ENCODE results near the gene CDK5RAP2.

The CDK5RAP2 gene

DNA sequence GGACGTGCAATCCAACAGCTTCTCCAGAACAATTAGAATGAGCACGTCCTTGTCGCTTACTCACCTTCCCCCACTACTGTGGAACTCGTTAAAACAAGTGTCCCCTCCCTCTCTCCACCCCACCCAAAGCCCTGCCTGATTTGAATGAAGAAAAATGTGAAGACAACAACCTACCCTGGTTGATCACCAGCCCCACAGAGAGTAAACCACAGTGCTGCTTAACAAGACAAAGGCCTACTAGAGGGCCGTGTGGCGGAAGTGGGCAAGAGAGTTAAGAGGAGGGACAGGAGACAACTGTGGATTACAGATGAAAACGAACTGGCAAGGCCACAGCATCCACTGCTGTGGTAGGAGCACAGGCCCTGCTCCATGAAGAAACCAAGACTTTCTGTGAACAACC is 51.1 kb downstream of the CDK5RAP2 start:
- H3K4me3 ChIP-seq (ENCODE audit: low read depth, low read length): no peak overlapping the region
- TF ChIP-seq CTCF (IDR thresholded peaks at IDR 0.05; ENCODE audit: borderline replicate concordance, insufficient read depth, low read depth, low read length): no peak

- no peak overlapping the region for H3K4me3 ChIP-seq (ENCODE audit: low read depth, low read length)
- TF ChIP-seq CTCF (IDR thresholded peaks at IDR 0.05; ENCODE audit: borderline replicate concordance, insufficient read depth, low read depth, low read length): no peak
Observed at GRCh38 chr9:120528327-120528726, 51.6 kb downstream of the CDK5RAP2 start.

GRCh38 chr9:120526534-120526933 is 53.4 kb downstream of the CDK5RAP2 start:
- no peak for TF ChIP-seq CTCF (IDR thresholded peaks at IDR 0.05; ENCODE audit: borderline replicate concordance, insufficient read depth, low read depth, low read length)
- no peak overlapping the region for H3K4me3 ChIP-seq (ENCODE audit: low read depth, low read length)

GRCh38 chr9:120524863-120525262 is 55.1 kb downstream of the CDK5RAP2 start:
- TF ChIP-seq CTCF (IDR thresholded peaks at IDR 0.05; ENCODE audit: borderline replicate concordance, insufficient read depth, low read depth, low read length): no peak
- H3K4me3 ChIP-seq (ENCODE audit: low read depth, low read length): no peak overlapping the region

DNA sequence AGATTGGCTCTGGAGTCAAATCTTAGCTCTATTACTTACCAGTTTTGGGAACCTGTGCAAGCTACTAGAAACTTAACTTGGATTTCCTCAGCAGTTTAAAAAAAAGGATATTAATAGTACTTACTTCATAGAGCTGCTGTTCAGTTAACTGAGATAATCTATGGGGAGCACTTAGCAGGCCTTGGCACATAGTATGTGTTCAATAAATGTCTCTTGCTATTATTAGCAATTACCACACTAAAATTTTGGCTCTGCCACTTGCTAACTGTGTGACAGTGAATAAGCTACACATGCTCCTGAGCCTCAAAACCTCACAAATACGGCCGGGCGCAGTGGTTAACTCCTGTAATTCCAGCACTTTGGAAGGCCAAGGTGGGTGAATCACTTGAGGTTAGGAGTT is 55.9 kb downstream of the CDK5RAP2 start:
- TF ChIP-seq CTCF (IDR thresholded peaks at IDR 0.05; ENCODE audit: borderline replicate concordance, insufficient read depth, low read depth, low read length): no peak

GRCh38 chr9:120522558-120522957 is 57.4 kb downstream of the CDK5RAP2 start:
- no peak for TF ChIP-seq CTCF (IDR thresholded peaks at IDR 0.05; ENCODE audit: borderline replicate concordance, insufficient read depth, low read depth, low read length)
- H3K4me3 ChIP-seq (ENCODE audit: low read depth, low read length): no peak overlapping the region

More for the DNA sequence above, 55.9 kb downstream of the CDK5RAP2 start:
- H3K4me3 ChIP-seq (ENCODE audit: low read depth, low read length): no peak overlapping the region

DNA sequence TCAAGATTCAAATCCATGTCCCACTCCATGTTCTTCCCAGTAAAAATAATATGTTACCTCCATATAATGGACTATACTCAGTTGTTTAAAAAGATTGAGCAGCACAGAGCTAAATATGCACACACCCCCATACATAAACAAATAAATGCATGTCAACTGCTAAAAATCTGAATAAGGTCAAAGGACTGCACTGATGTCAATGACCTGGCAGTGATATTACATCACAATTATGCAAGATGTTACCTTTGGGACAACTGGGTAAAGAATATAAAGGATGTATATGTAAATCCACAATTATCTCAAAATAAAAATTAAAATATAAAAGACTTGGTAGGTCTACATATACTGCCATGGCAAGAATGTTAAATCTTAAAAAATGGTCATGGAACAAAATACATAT is 57.9 kb downstream of the CDK5RAP2 start:
- TF ChIP-seq CTCF (IDR thresholded peaks at IDR 0.05; ENCODE audit: borderline replicate concordance, insufficient read depth, low read depth, low read length): no peak
- no peak overlapping the region for H3K4me3 ChIP-seq (ENCODE audit: low read depth, low read length)
